Stimulated activated CD4-positive, alpha-beta T cell treated with anti-CD3 and anti-CD28 coated beads, Interleukin-4, amount 100 ng/mL, for 48 hours (primary cell): ENCODE data around the gene GLDN.
"Not testable (repeated sequence)": the region's sequence is repeated elsewhere in the genome, so short reads cannot be mapped to it uniquely, and the experiment has no call there.

ENCODE experiments used
- DNase-seq, 2 donors: peaks; one replicate each; pipeline ENCODE4 v3.0.0-alpha.2; 2020; ENCODE audit warnings: low read depth in 2 of 2

The GLDN gene

DNA sequence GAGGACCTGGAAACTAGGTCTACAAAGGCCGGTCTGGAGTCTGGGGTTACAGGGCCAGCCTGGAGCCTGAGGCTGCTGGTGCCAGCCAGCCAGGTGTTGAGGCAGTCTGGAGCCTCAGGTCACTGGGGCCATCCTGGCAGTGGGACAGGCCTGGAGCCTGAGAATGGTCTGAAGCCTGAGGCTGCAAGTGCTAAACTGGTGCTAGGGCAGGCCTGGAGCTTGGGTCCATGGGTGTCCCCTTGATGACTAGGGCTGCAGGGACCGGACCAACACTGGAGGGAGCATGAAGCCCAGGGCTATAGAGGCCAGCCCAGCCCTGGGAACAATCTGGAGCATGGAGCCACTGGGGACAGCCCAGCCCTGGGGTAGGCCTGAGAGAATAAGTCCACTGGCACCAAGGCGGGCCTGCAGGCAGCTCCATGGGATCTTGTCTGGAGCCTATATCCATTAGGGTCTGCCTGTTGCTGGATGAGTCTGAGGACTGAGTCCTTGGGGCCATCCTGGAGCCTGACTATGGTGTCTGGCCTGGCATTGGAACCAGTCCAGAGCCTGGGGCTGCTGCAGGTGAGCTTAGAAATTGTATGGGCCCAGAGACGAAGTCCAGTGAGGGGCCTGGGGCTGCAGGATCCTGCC lies 101.9 kb downstream of the GLDN start:
- no peak for DNase-seq

DNA sequence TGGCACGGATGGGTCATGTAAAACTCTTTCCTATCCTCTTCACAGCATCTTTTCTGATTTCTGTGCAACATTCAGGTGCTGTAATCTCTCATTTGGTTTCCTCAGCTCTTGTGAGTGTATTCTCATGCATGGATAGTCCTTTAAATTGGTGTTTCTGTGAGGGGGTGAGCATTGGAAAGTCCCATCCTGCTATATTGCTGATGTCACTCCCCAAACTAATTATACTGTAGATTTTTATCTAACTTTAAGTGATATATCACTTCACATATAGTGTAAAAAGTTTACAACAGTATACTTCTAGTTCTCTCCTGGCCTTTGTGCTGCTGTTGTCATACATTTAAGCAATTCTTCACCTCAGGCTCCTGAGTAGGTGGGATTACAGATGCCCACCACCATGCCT lies 102.7 kb downstream of the GLDN start:
- DNase-seq = no peak

DNA sequence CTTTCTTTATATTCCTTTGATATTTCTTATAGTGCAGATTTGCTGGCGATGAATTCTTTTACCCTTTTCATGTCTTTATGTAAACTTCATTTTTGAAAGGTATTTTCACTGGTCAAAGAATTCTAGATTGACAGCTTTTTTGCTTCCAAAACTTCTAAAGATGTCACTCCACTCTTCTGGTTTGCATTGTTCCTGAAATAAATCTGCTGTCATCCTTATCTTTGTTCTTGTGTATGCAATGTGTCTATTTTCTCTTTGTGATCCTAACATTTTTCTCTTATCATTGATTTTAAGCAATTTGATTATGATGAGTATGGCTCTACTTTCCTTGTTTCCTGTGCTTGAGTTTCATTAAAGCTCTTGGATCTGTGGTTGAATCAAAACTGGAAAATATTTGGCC lies 103.4 kb downstream of the GLDN start:
- no peak for DNase-seq

- not testable (repeated sequence) for DNase-seq
Observed at GRCh38 chr15:51446029-51446744, 104.7 kb downstream of the GLDN start.

GRCh38 chr15:51447855-51448621 lies 106.6 kb downstream of the GLDN start:
- DNase-seq = no peak

DNA sequence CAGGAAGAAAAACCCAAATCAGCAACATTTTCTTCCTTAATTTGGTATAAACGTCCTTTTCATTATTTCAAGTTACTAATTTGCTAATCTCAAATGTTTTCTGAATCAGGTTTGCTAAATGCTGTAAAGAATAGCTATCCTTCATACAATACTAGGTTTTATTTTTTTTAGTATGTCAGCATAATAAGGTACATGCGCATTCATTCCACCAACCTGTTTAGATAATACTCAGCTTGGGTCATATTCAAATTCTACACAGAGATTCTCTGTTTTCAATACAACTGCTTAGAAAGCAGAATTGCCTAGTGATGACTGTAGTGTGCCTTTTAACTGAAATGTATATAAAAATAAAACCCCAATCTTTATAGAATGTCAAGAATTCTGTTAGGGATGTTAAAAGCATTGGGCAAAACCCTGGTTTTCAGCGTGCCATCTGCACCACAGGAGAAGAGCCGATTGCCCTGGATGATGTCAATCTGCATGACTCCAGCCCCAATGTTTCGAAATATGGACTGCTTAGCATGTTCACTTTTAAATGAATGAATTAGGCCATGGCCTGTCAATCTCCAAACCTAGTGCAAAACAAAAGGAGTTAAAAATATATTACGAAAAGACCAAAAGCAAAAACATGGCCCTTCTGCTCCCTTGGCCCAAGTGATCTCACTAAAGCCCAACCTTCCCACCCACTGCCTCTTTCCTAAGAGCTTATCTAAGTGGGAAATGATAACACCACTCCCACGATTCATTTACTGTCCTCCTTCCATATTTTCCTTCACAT lies 107.4 kb downstream of the GLDN start:
- no peak for DNase-seq

- DNase-seq = no peak
Observed at GRCh38 chr15:51450001-51450400, 108.5 kb downstream of the GLDN start.
